Measurements from ENCODE around the gene FAAP20.

The FAAP20 gene

GRCh38 chr1:2210786-2211185, 16.2 kb upstream of the FAAP20 start:
- POLR2A ChIA-PET: interaction anchor here (1.0 to 1.1 kb wide), 2 partner anchors 13 to 17 kb away, joined by 3 to 4 read pairs; no protein-coding TSS in a partner anchor
- Histone ChIP-seq H3K4me3 (ENCODE audit: control insufficient read depth in 1 of 7, extremely low read depth in 1 of 7, insufficient read depth in 4 of 7, low read depth in 2 of 7, low read length in 6 of 7) (no peak overlapping the region), H3K36me3 (ENCODE audit: control insufficient read depth in 4 of 4, insufficient read depth in 4 of 4, low read length in 3 of 4) (no peaks in the 10 kb centered on the region), H3K9me3 (ENCODE audit: control extremely low read depth in 1 of 5, control insufficient read depth in 4 of 5, insufficient read depth in 2 of 5, low read depth in 1 of 5, low read length in 4 of 5) (no peaks in the 10 kb centered on the region), H3K27ac (ENCODE audit: insufficient read depth in 1 of 2, low read depth in 1 of 2, low read length in 2 of 2, poor library complexity in 1 of 2, severe bottlenecking in 2 of 2) (no peak overlapping the region), H3K27me3 (replicated peaks in 2 of 5; ENCODE audit: control insufficient read depth in 4 of 5, insufficient read depth in 5 of 5, low read length in 4 of 5) (no peaks in the 10 kb centered on the region), H3K4me1 (ENCODE audit: control extremely low read depth in 1 of 4, control insufficient read depth in 4 of 4, insufficient read depth in 4 of 4, low read length in 3 of 4) (peaks cover 0 to 31% (median 28%) of the 10 kb centered on the region in 4 experiments)
- WGBS (ENCODE audit: insufficient coverage): 96% methylated on average over 13 of the region's 13 CpGs
- CTCF ChIA-PET: interaction anchor here (1.2 to 1.6 kb wide), 3 partner anchors 10 to 29 kb away, joined by 3 to 5 read pairs (median 4); no protein-coding TSS in a partner anchor
- DNase-seq: peak in 1 of 3 donors; percentile 33

GRCh38 chr1:2210084-2210653, 15.6 kb upstream of the FAAP20 start:
- Histone ChIP-seq H3K27ac (ENCODE audit: insufficient read depth in 1 of 2, low read depth in 1 of 2, low read length in 2 of 2, poor library complexity in 1 of 2, severe bottlenecking in 2 of 2) (no peak overlapping the region), H3K4me3 (ENCODE audit: control insufficient read depth in 1 of 7, extremely low read depth in 1 of 7, insufficient read depth in 4 of 7, low read depth in 2 of 7, low read length in 6 of 7) (no peak overlapping the region), H3K9me3 (ENCODE audit: control extremely low read depth in 1 of 5, control insufficient read depth in 4 of 5, insufficient read depth in 2 of 5, low read depth in 1 of 5, low read length in 4 of 5) (no peaks in the 10 kb centered on the region), H3K4me1 (ENCODE audit: control extremely low read depth in 1 of 4, control insufficient read depth in 4 of 4, insufficient read depth in 4 of 4, low read length in 3 of 4) (peaks cover 0 to 37% (median 34%) of the 10 kb centered on the region in 4 experiments), H3K27me3 (replicated peaks in 2 of 5; ENCODE audit: control insufficient read depth in 4 of 5, insufficient read depth in 5 of 5, low read length in 4 of 5) (no peaks in the 10 kb centered on the region), H3K36me3 (ENCODE audit: control insufficient read depth in 4 of 4, insufficient read depth in 4 of 4, low read length in 3 of 4) (no peaks in the 10 kb centered on the region)
- DNase-seq: no peak
- CTCF ChIA-PET: interaction anchor here (1.6 kb wide), 1 partner anchor 11 kb away, joined by 3 read pairs; no protein-coding TSS in a partner anchor
- WGBS (ENCODE audit: insufficient coverage): 95% methylated on average over 15 of the region's 19 CpGs
- POLR2A ChIA-PET: interaction anchor here (1.0 to 1.1 kb wide), 2 partner anchors 14 to 17 kb away, joined by 3 to 4 read pairs; no protein-coding TSS in a partner anchor

- ChIA-PET CTCF (interaction anchor here (0.8 to 1.6 kb wide), 3 partner anchors 10 to 16 kb away, joined by 3 to 5 read pairs (median 4); no protein-coding TSS in a partner anchor), POLR2A (interaction anchor here (1.1 kb wide), 1 partner anchor 15 kb away, joined by 4 read pairs; no protein-coding TSS in a partner anchor)
- no peak overlapping the region for H3K4me3 ChIP-seq (ENCODE audit: control insufficient read depth in 1 of 7, extremely low read depth in 1 of 7, insufficient read depth in 4 of 7, low read depth in 2 of 7, low read length in 6 of 7)
- H3K27me3 ChIP-seq (replicated peaks in 2 of 5; ENCODE audit: control insufficient read depth in 4 of 5, insufficient read depth in 5 of 5, low read length in 4 of 5): no peaks in the 10 kb centered on the region
- H3K36me3 ChIP-seq (ENCODE audit: control insufficient read depth in 4 of 4, insufficient read depth in 4 of 4, low read length in 3 of 4): no peaks in the 10 kb centered on the region
- no peak for DNase-seq
- WGBS (ENCODE audit: insufficient coverage): 96% methylated on average over 14 of the region's 18 CpGs
- peaks cover 0 to 38% (median 35%) of the 10 kb centered on the region in 4 experiments for H3K4me1 ChIP-seq (ENCODE audit: control extremely low read depth in 1 of 4, control insufficient read depth in 4 of 4, insufficient read depth in 4 of 4, low read length in 3 of 4)
- no peak overlapping the region for H3K27ac ChIP-seq (ENCODE audit: insufficient read depth in 1 of 2, low read depth in 1 of 2, low read length in 2 of 2, poor library complexity in 1 of 2, severe bottlenecking in 2 of 2)
- H3K9me3 ChIP-seq (ENCODE audit: control extremely low read depth in 1 of 5, control insufficient read depth in 4 of 5, insufficient read depth in 2 of 5, low read depth in 1 of 5, low read length in 4 of 5): no peaks in the 10 kb centered on the region
These were observed 15.0 kb upstream of the FAAP20 start for GRCh38 chr1:2209400-2210083.

GRCh38 chr1:2208309-2209239, 14.0 kb upstream of the FAAP20 start:
- Histone ChIP-seq H3K27ac (ENCODE audit: insufficient read depth in 1 of 2, low read depth in 1 of 2, low read length in 2 of 2, poor library complexity in 1 of 2, severe bottlenecking in 2 of 2) (no peak overlapping the region), H3K27me3 (replicated peaks in 2 of 5; ENCODE audit: control insufficient read depth in 4 of 5, insufficient read depth in 5 of 5, low read length in 4 of 5) (no peaks in the 10 kb centered on the region), H3K9me3 (ENCODE audit: control extremely low read depth in 1 of 5, control insufficient read depth in 4 of 5, insufficient read depth in 2 of 5, low read depth in 1 of 5, low read length in 4 of 5) (no peaks in the 10 kb centered on the region), H3K4me3 (ENCODE audit: control insufficient read depth in 1 of 7, extremely low read depth in 1 of 7, insufficient read depth in 4 of 7, low read depth in 2 of 7, low read length in 6 of 7) (no peak overlapping the region), H3K36me3 (ENCODE audit: control insufficient read depth in 4 of 4, insufficient read depth in 4 of 4, low read length in 3 of 4) (no peaks in the 10 kb centered on the region), H3K4me1 (ENCODE audit: control extremely low read depth in 1 of 4, control insufficient read depth in 4 of 4, insufficient read depth in 4 of 4, low read length in 3 of 4) (peaks cover 0 to 37% (median 36%) of the 10 kb centered on the region in 4 experiments)
- ChIA-PET CTCF (interaction anchor here (0.8 to 1.5 kb wide), 3 partner anchors 9 to 318 kb away, joined by 3 to 5 read pairs (median 4); partner anchors contain the start of gene PANK4), POLR2A (no interaction called here)
- 90% methylated on average over 17 of the region's 24 CpGs for WGBS (ENCODE audit: insufficient coverage)
- no peak for DNase-seq

- ChIA-PET POLR2A (interaction anchor here (0.7 to 0.9 kb wide), 2 partner anchors 21 to 94 kb away, joined by 3 to 4 read pairs; partner anchors contain the start of gene SKI), CTCF (interaction anchor here (1.0 to 1.6 kb wide), 4 partner anchors 12 to 27 kb away, joined by 3 read pairs; no protein-coding TSS in a partner anchor)
- DNase-seq: no peak
- peaks cover 0 to 22% (median 20%) of the 10 kb centered on the region in 4 experiments for H3K4me1 ChIP-seq (ENCODE audit: control extremely low read depth in 1 of 4, control insufficient read depth in 4 of 4, insufficient read depth in 4 of 4, low read length in 3 of 4)
- H3K4me3 ChIP-seq (ENCODE audit: control insufficient read depth in 1 of 7, extremely low read depth in 1 of 7, insufficient read depth in 4 of 7, low read depth in 2 of 7, low read length in 6 of 7): no peak overlapping the region
- 94% methylated on average over 7 of the region's 16 CpGs for WGBS (ENCODE audit: insufficient coverage)
- H3K9me3 ChIP-seq (ENCODE audit: control extremely low read depth in 1 of 5, control insufficient read depth in 4 of 5, insufficient read depth in 2 of 5, low read depth in 1 of 5, low read length in 4 of 5): no peaks in the 10 kb centered on the region
- no peaks in the 10 kb centered on the region for H3K36me3 ChIP-seq (ENCODE audit: control insufficient read depth in 4 of 4, insufficient read depth in 4 of 4, low read length in 3 of 4)
- H3K27ac ChIP-seq (ENCODE audit: insufficient read depth in 1 of 2, low read depth in 1 of 2, low read length in 2 of 2, poor library complexity in 1 of 2, severe bottlenecking in 2 of 2): no peak overlapping the region
- H3K27me3 ChIP-seq (replicated peaks in 2 of 5; ENCODE audit: control insufficient read depth in 4 of 5, insufficient read depth in 5 of 5, low read length in 4 of 5): no peaks in the 10 kb centered on the region
These were observed 12.4 kb upstream of the FAAP20 start for GRCh38 chr1:2206813-2207487.

GRCh38 chr1:2205191-2205952, 10.8 kb upstream of the FAAP20 start:
- ChIA-PET CTCF (interaction anchor here (1.6 to 4.2 kb wide), 2 partner anchors 19 to 28 kb away, joined by 3 to 21 read pairs; no protein-coding TSS in a partner anchor), POLR2A (interaction anchor here (0.7 to 2.4 kb wide), 5 partner anchors 22 to 51 kb away, joined by 4 to 9 read pairs (median 7); no protein-coding TSS in a partner anchor)
- H3K4me1 ChIP-seq (ENCODE audit: control extremely low read depth in 1 of 4, control insufficient read depth in 4 of 4, insufficient read depth in 4 of 4, low read length in 3 of 4): peaks cover 0 to 24% (median 20%) of the 10 kb centered on the region in 4 experiments
- no peaks in the 10 kb centered on the region for H3K9me3 ChIP-seq (ENCODE audit: control extremely low read depth in 1 of 5, control insufficient read depth in 4 of 5, insufficient read depth in 2 of 5, low read depth in 1 of 5, low read length in 4 of 5)
- no peak overlapping the region for H3K27ac ChIP-seq (ENCODE audit: insufficient read depth in 1 of 2, low read depth in 1 of 2, low read length in 2 of 2, poor library complexity in 1 of 2, severe bottlenecking in 2 of 2)
- 10% methylated on average over 71 of the region's 84 CpGs for WGBS (ENCODE audit: insufficient coverage)
- DNase-seq: peak; percentile 89 to 93 (median 93)
- H3K4me3 ChIP-seq (ENCODE audit: control insufficient read depth in 1 of 7, extremely low read depth in 1 of 7, insufficient read depth in 4 of 7, low read depth in 2 of 7, low read length in 6 of 7): peak overlapping the region; percentile 27 to 71 (median 48)
- H3K27me3 ChIP-seq (replicated peaks in 2 of 5; ENCODE audit: control insufficient read depth in 4 of 5, insufficient read depth in 5 of 5, low read length in 4 of 5): no peaks in the 10 kb centered on the region
- no peaks in the 10 kb centered on the region for H3K36me3 ChIP-seq (ENCODE audit: control insufficient read depth in 4 of 4, insufficient read depth in 4 of 4, low read length in 3 of 4)
